Tibial artery (tissue), 4 donors: ENCODE data around the gene SERPINH1.

ENCODE experiments used
- DNase-seq, 2 donors: peaks; one replicate each; pipeline ENCODE4 v3.0.0-alpha.2; 2019
- H3K27ac ChIP-seq, 2 donors: fragments of 200-600 bp; sonication (generic) in 1 of 2; 1 replicate in 1 of 2; 2 replicates in 1 of 2; pipeline ENCODE4 v1.5.1; 2018 to 2019; ENCODE audit warnings: mild to moderate bottlenecking in 1 of 2
- H3K27me3 ChIP-seq, 2 donors: fragments of 200-600 bp; sonication (generic) in 1 of 2; one replicate each; pipeline versions ENCODE4 v1.5.1 to v1.6.0; 2016 to 2019
- H3K36me3 ChIP-seq, 3 donors: fragments of 200-600 bp; sonication (generic) in 2 of 3; one replicate each; pipeline ENCODE4 v1.5.1; 2016 to 2019; ENCODE audit warnings: mild to moderate bottlenecking in 2 of 3
- H3K4me1 ChIP-seq, 4 donors: fragments of 200-600 bp; sonication (generic) in 2 of 4; 1 replicate in 3 of 4; 2 replicates in 1 of 4; pipeline ENCODE4 v1.5.1; 2016 to 2019
- H3K4me3 ChIP-seq, 2 donors: fragments of 200-600 bp; sonication (generic) in 1 of 2; 1 replicate in 1 of 2; 2 replicates in 1 of 2; pipeline ENCODE4 v1.5.1; 2018 to 2019; ENCODE audit warnings: mild to moderate bottlenecking in 2 of 2
- H3K9me3 ChIP-seq, 3 donors: fragments of 200-600 bp; sonication (generic) in 1 of 3; one replicate each; pipeline ENCODE4 v1.5.1; 2016 to 2019
- intact Hi-C: fragments of 100-400 bp; cut with DNase I; formaldehyde crosslinking; loops from one replicate; pipeline ENCODE4 v1.15.0; 2023; ENCODE audit warnings: low total_unique reads
- TF ChIP-seq, protein P1 (sequence below), 2 experiments: fragments of 200-600 bp in 1 of 2; fragments of 450-650 bp in 1 of 2; IDR thresholded peaks; one replicate each; pipeline ENCODE4 v1.5.1; 2017 to 2019; ENCODE audit warnings: antibody characterized with exemption in 2 of 2, mild to moderate bottlenecking in 1 of 2, moderate library complexity in 1 of 2

The SERPINH1 gene

DNA sequence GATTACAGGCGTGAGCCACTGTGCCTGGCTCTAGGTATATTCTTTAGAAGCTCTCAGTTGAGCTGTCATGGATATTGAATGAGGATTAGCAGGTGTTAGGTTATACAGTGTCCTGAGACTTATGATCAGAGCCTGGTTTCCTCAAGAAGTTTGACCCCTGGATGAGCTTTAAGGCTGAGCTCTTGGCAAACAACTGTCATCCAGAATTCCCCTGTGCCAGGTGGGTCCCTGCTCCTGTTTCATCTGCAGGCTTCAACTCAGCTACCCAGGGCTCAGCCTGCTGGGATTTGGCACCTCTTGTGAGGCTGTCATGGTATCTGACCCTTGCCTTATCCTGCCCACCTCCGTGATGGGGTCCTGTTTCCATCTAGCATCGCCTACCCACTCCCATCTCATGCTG is 24.3 kb downstream of the SERPINH1 start:
- H3K4me1 ChIP-seq: peaks cover 0 to 16% (median 7%) of the 10 kb centered on the region in 4 donors
- H3K9me3 ChIP-seq: no peaks in the 10 kb centered on the region
- H3K27me3 ChIP-seq: no peaks in the 10 kb centered on the region
- H3K4me3 ChIP-seq: no peak overlapping the region
- intact Hi-C loops: no loop called here
- H3K36me3 ChIP-seq: no peaks in the 10 kb centered on the region
- TF ChIP-seq, protein P1, sequence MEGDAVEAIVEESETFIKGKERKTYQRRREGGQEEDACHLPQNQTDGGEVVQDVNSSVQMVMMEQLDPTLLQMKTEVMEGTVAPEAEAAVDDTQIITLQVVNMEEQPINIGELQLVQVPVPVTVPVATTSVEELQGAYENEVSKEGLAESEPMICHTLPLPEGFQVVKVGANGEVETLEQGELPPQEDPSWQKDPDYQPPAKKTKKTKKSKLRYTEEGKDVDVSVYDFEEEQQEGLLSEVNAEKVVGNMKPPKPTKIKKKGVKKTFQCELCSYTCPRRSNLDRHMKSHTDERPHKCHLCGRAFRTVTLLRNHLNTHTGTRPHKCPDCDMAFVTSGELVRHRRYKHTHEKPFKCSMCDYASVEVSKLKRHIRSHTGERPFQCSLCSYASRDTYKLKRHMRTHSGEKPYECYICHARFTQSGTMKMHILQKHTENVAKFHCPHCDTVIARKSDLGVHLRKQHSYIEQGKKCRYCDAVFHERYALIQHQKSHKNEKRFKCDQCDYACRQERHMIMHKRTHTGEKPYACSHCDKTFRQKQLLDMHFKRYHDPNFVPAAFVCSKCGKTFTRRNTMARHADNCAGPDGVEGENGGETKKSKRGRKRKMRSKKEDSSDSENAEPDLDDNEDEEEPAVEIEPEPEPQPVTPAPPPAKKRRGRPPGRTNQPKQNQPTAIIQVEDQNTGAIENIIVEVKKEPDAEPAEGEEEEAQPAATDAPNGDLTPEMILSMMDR (IDR thresholded peaks at IDR 0.05): no peak
- no peak overlapping the region for H3K27ac ChIP-seq
- no peak for DNase-seq

DNA sequence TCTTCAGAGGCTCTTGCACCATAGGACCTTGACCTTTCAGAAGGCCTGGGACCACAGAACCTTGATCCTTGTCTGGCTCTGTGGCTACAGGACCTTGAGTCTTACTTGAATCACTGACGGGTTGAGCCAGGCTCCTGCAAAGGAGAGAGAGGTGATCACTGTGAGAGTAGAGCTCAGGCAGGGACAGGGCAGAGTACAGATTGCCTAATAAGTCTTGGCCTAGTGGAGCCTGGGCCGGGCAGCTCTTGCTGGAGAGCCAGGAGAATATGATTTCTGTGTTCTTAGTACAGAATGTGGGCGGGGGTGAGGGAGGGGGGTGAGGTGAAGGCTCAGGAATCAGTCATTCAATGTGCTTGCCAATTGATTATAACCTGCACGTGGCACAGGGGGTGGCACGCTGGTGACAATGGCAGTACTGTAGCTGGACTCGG is 26.0 kb downstream of the SERPINH1 start:
- H3K36me3 ChIP-seq: no peaks in the 10 kb centered on the region
- no peak for DNase-seq
- peaks cover 0 to 14% (median 5%) of the 10 kb centered on the region in 4 donors for H3K4me1 ChIP-seq
- H3K4me3 ChIP-seq: no peak overlapping the region
- intact Hi-C loops: no loop called here
- H3K9me3 ChIP-seq: no peaks in the 10 kb centered on the region
- no peak overlapping the region for H3K27ac ChIP-seq
- TF ChIP-seq, protein P1 (IDR thresholded peaks at IDR 0.05): no peak
- no peaks in the 10 kb centered on the region for H3K27me3 ChIP-seq

DNA sequence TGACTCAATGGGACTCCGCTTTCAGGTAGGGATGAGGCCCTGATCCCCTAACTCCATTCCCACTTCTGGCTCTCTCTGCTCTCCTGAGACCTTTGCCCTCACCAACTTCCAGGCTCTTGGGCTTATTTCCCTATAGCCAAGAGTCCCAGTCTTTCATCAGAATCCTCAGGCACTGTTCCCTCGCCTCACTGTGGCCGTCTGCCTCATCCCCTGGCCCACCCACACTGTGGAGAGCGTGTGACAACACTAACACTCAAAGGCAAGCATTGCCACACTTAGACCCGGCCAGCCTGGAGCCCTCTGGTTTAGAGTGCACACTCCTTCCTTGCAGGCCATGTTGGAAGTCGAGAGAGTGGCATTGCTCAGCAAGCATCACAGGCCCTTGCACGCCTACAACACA is 27.0 kb downstream of the SERPINH1 start:
- Histone ChIP-seq H3K4me1 (peaks cover 0 to 9% (median 3%) of the 10 kb centered on the region in 4 donors), H3K27me3 (no peaks in the 10 kb centered on the region), H3K36me3 (no peaks in the 10 kb centered on the region), H3K4me3 (no peak overlapping the region), H3K27ac (no peak overlapping the region), H3K9me3 (no peaks in the 10 kb centered on the region)
- TF ChIP-seq, protein P1 (IDR thresholded peaks at IDR 0.05): no peak
- intact Hi-C loops: no loop called here
- DNase-seq: no peak

DNA sequence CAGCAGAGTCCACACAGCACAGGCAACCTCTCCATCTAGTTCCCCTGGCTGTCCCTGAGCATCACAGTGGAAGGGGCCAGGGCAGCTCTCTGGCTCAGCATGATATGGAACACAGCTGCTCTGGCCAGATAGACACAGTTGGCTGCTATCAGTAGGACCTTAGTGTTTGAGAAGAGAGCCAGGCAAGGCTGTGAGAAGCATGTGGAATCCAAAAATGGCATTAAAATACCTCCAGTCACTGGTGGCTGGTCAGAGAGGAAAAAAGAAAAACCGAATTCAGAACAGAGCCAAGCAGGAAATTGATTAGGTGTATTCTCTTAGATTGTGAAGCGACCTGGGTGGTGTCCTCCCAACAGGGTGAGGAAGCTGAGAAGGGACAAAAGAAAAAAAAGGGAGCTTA is 27.9 kb downstream of the SERPINH1 start:
- Histone ChIP-seq H3K4me3 (no peak overlapping the region), H3K9me3 (no peaks in the 10 kb centered on the region), H3K27me3 (no peaks in the 10 kb centered on the region), H3K36me3 (no peaks in the 10 kb centered on the region), H3K27ac (no peak overlapping the region), H3K4me1 (no peaks in the 10 kb centered on the region)
- TF ChIP-seq, protein P1 (IDR thresholded peaks at IDR 0.05): no peak
- intact Hi-C loops: loop anchor here (10.0 kb wide), 1 partner anchor 85 kb away; no protein-coding TSS in a partner anchor
- no peak for DNase-seq

DNA sequence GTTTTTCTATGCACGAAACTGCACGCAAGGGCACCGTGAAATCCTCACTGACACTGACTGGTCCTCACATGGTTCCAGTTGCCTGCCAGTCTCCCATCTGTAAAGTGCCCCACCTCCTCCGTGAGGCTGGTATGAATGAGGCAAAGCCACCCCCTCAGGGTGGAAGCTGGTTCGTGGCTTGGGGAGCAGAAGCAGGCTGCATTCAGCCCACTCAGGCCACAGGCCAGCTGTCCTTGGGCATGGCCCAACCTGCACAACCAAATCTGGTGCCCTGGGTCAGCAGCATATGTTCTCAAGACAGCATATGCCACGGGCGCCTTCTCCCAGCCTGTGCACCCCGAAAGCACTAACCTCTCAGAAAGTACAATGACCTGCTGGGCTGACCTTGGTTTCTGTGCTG is 29.3 kb downstream of the SERPINH1 start:
- Histone ChIP-seq H3K4me3 (no peak overlapping the region), H3K27me3 (no peaks in the 10 kb centered on the region), H3K4me1 (no peaks in the 10 kb centered on the region), H3K36me3 (no peaks in the 10 kb centered on the region), H3K27ac (no peak overlapping the region), H3K9me3 (no peaks in the 10 kb centered on the region)
- intact Hi-C loops: loop anchor here (10.0 kb wide), 1 partner anchor 83 kb away; no protein-coding TSS in a partner anchor
- no peak for DNase-seq
- TF ChIP-seq, protein P1 (IDR thresholded peaks at IDR 0.05): no peak

DNA sequence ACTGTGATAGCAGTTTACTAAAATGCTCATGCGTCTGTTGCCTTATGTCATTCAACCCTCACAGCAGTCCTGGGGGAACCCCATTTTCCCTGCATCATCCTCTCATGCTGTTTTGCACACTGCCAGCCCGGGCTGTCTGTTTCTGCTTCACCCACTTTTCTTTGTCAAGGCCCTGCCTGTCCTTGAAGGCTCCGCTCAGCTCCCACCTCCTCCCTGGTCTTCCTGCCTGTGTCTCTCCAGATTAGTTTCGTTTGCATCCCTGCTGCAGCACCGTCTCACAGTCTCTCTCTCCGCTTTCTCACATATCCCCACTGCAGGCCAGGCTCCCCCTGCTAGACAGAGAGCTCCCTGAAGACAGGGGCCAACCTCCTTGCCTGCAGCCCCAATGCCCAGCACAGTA is 29.9 kb downstream of the SERPINH1 start:
- DNase-seq: no peak
- intact Hi-C loops: loop anchor here (10.0 kb wide), 1 partner anchor 83 kb away; no protein-coding TSS in a partner anchor
- H3K9me3 ChIP-seq: no peaks in the 10 kb centered on the region
- H3K36me3 ChIP-seq: no peaks in the 10 kb centered on the region
- no peaks in the 10 kb centered on the region for H3K27me3 ChIP-seq
- H3K27ac ChIP-seq: no peak overlapping the region
- H3K4me1 ChIP-seq: no peaks in the 10 kb centered on the region
- no peak overlapping the region for H3K4me3 ChIP-seq
- TF ChIP-seq, protein P1 (IDR thresholded peaks at IDR 0.05): no peak
